Parathyroid adenoma (tissue), 2 donors: ENCODE data around the gene PTAR1.
"Not testable (repeated sequence)": the region's sequence is repeated elsewhere in the genome, so short reads cannot be mapped to it uniquely, and the experiment has no call there.

Source experiments
- H2AFZ ChIP-seq: fragments of 300-600 bp; sonication (generic); one replicate; pipeline ENCODE4 v1.7.0; 2017; ENCODE audit warnings: antibody characterized with exemption, mild to moderate bottlenecking
- H3K27ac ChIP-seq: fragments of 300-600 bp; sonication (generic); one replicate; pipeline ENCODE4 v1.7.0; 2017
- H3K27me3 ChIP-seq: fragments of 300-600 bp; sonication (generic); one replicate; pipeline ENCODE4 v1.7.0; 2017; ENCODE audit warnings: low read length; ENCODE audit not compliant: control insufficient read depth, insufficient read depth
- H3K36me3 ChIP-seq: fragments of 300-600 bp; sonication (generic); one replicate; pipeline ENCODE4 v1.7.0; 2017; ENCODE audit warnings: low read length; ENCODE audit not compliant: control insufficient read depth, insufficient read depth
- H3K4me1 ChIP-seq: fragments of 300-600 bp; sonication (generic); one replicate; pipeline ENCODE4 v1.7.0; 2017; ENCODE audit warnings: control low read depth
- H3K4me2 ChIP-seq: fragments of 300-600 bp; sonication (generic); one replicate; pipeline ENCODE4 v1.7.0; 2017; ENCODE audit warnings: low read length
- H3K4me3 ChIP-seq: fragments of 300-600 bp; sonication (generic); one replicate; pipeline ENCODE4 v1.7.0; 2017; ENCODE audit warnings: low read depth, low read length
- H3K79me2 ChIP-seq: fragments of 300-600 bp; sonication (generic); one replicate; pipeline ENCODE4 v1.7.0; 2017; ENCODE audit warnings: control low read depth
- H3K9ac ChIP-seq: fragments of 300-600 bp; sonication (generic); one replicate; pipeline ENCODE4 v1.7.0; 2017; ENCODE audit warnings: mild to moderate bottlenecking
- H3K9me3 ChIP-seq: fragments of 300-600 bp; sonication (generic); one replicate; pipeline ENCODE4 v1.7.0; 2017; ENCODE audit warnings: low read length; ENCODE audit not compliant: control insufficient read depth
- TF ChIP-seq, protein P1 (sequence below): fragments of 300-600 bp; sonication (generic); IDR thresholded peaks from one replicate; pipeline ENCODE4 v1.7.0; 2017; ENCODE audit warnings: antibody characterized with exemption, mild to moderate bottlenecking
- donor health status: primary hyperparathyroidism.

The PTAR1 gene

GRCh38 chr9:69801989-69802388, 42.2 kb upstream of the PTAR1 start:
- Histone ChIP-seq H3K9me3 (no peaks in the 10 kb centered on the region), H2AFZ (no peak overlapping the region), H3K27me3 (no peaks in the 10 kb centered on the region), H3K9ac (no peak overlapping the region), H3K27ac (no peak overlapping the region), H3K36me3 (no peaks in the 10 kb centered on the region), H3K4me1 (no peaks in the 10 kb centered on the region), H3K4me3 (no peak overlapping the region), H3K4me2 (no peak overlapping the region), H3K79me2 (no peaks in the 10 kb centered on the region)
- TF ChIP-seq, protein P1, sequence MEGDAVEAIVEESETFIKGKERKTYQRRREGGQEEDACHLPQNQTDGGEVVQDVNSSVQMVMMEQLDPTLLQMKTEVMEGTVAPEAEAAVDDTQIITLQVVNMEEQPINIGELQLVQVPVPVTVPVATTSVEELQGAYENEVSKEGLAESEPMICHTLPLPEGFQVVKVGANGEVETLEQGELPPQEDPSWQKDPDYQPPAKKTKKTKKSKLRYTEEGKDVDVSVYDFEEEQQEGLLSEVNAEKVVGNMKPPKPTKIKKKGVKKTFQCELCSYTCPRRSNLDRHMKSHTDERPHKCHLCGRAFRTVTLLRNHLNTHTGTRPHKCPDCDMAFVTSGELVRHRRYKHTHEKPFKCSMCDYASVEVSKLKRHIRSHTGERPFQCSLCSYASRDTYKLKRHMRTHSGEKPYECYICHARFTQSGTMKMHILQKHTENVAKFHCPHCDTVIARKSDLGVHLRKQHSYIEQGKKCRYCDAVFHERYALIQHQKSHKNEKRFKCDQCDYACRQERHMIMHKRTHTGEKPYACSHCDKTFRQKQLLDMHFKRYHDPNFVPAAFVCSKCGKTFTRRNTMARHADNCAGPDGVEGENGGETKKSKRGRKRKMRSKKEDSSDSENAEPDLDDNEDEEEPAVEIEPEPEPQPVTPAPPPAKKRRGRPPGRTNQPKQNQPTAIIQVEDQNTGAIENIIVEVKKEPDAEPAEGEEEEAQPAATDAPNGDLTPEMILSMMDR: no peak

DNA sequence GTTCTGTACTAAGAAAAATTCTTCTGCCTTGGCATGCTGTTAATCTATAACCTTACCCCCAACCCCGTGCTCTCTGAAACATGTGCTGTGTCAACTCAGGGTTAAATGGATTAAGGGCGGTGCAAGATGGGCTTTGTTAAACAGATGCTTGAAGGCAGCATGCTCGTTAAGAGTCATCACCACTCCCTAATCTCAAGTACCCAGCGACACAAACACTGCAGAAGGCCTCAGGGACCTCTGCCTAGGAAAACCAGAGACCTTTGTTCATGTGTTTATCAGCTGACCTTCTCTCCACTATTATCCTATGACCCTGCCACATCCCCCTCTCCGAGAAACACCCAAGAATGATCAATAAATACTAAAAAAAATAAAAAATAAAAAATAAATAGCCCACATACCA, 40.2 kb upstream of the PTAR1 start:
- not testable (repeated sequence) for H3K27me3 ChIP-seq, H3K36me3 ChIP-seq, H2AFZ ChIP-seq, H3K9me3 ChIP-seq, H3K4me1 ChIP-seq, H3K4me2 ChIP-seq, H3K79me2 ChIP-seq, H3K4me3 ChIP-seq, H3K27ac ChIP-seq, H3K9ac ChIP-seq

GRCh38 chr9:69799521-69799920, 39.7 kb upstream of the PTAR1 start:
- not testable (repeated sequence) for H3K27ac ChIP-seq, H2AFZ ChIP-seq, H3K4me1 ChIP-seq, H3K4me3 ChIP-seq, H3K4me2 ChIP-seq, H3K79me2 ChIP-seq, H3K9me3 ChIP-seq, H3K36me3 ChIP-seq, H3K9ac ChIP-seq, H3K27me3 ChIP-seq

GRCh38 chr9:69798744-69799143, 38.9 kb upstream of the PTAR1 start:
- Histone ChIP-seq H2AFZ (no peak overlapping the region), H3K79me2 (no peaks in the 10 kb centered on the region)
- TF ChIP-seq, protein P1: no peak

DNA sequence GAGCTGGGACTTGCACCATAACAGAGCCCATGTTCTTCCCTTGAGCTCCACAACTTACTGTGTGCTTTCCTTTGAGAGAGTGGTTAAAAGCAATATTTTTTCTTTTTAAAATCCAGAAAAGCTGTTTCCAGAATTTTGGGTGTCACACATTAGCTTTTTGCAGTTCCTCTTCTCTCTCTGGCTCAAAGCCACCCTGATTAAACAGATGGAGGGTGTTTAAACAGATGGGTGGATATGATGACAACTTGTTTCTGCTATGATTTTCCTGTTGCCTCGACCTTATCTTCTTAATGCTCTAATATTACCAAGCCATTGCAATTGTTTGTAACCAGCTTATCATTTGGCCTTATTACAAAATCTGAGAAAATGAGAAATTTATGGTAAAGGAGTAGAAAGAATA, 37.9 kb upstream of the PTAR1 start:
- Histone ChIP-seq H3K9ac (no peak overlapping the region), H3K9me3 (no peaks in the 10 kb centered on the region), H3K4me2 (no peak overlapping the region), H3K4me1 (no peaks in the 10 kb centered on the region), H3K4me3 (no peak overlapping the region), H3K27ac (no peak overlapping the region), H2AFZ (no peak overlapping the region), H3K27me3 (no peaks in the 10 kb centered on the region), H3K36me3 (no peaks in the 10 kb centered on the region), H3K79me2 (no peaks in the 10 kb centered on the region)
- TF ChIP-seq, protein P1: no peak

More at GRCh38 chr9:69798744-69799143, 38.9 kb upstream of the PTAR1 start:
- no peak overlapping the region for H3K9ac ChIP-seq
- H3K4me3 ChIP-seq: no peak overlapping the region
- H3K4me2 ChIP-seq: no peak overlapping the region
- no peaks in the 10 kb centered on the region for H3K36me3 ChIP-seq
- H3K27me3 ChIP-seq: no peaks in the 10 kb centered on the region
- H3K9me3 ChIP-seq: no peaks in the 10 kb centered on the region
- no peaks in the 10 kb centered on the region for H3K4me1 ChIP-seq
- H3K27ac ChIP-seq: no peak overlapping the region

DNA sequence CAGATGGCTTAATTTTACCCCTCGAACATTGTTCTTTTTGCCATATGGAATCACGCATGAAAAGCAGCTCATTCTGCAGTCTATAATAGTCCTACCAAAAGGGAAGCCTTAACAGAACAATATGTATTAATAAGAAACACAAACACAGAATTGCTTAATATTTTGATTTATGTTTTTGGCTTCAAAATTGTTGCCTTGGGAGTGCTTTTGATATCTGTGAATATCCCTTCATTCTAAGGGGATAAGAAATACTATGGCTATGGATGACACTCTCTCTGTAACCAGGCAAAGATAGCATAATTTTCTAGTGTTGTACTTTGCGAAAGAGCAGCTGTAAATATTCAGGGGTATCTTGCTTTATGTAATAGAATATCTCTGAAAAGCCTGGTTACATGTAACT, 34.5 kb upstream of the PTAR1 start:
- Histone ChIP-seq H3K36me3 (no peaks in the 10 kb centered on the region), H3K4me2 (no peak overlapping the region)
- TF ChIP-seq, protein P1: no peak

More for the DNA sequence above, 34.5 kb upstream of the PTAR1 start:
- no peaks in the 10 kb centered on the region for H3K79me2 ChIP-seq
- no peaks in the 10 kb centered on the region for H3K4me1 ChIP-seq
- H3K27ac ChIP-seq: no peak overlapping the region
- no peak overlapping the region for H3K9ac ChIP-seq
- H3K27me3 ChIP-seq: no peaks in the 10 kb centered on the region
- no peaks in the 10 kb centered on the region for H3K9me3 ChIP-seq
- H2AFZ ChIP-seq: no peak overlapping the region
- no peak overlapping the region for H3K4me3 ChIP-seq
